K562 (cell line): ENCODE data around the gene DEGS2. TPM values are rescaled to one million over a fixed set of nuclear protein-coding genes. Genes with fewer than 3 reads are reported as not detected.
A peak's percentile ranks its signal among the peaks of the same experiment; 100 is the strongest.

ENCODE experiments used
- ATAC-seq: fragments of 200-7000 bp; cut with Tn5 transposase; 3 replicates; pipeline ENCODE4 v1.9.1; 2020; ENCODE audit warnings: moderate library complexity
- BruUV-seq: library from RNA; stranded (reverse); fragments of 400-500 nt; replicated peaks from 2 replicates; lab custom pipeline; 2021; lab: Mats Ljungman, UMichigan
- CTCF ChIA-PET: fragments of 300-600 bp; formaldehyde crosslinking; extraction: SDS; loops from one replicate; lab custom pipeline; 2021; ENCODE audit warnings: low intra/inter-chr PET ratio; lab: Yijun Ruan, JAX
- POLR2A ChIA-PET: fragments of 300-600, 350-650 bp; sonication (Branson Sonifier 250); formaldehyde crosslinking; extraction: SDS; loops from one replicate; lab custom pipeline; 2021; ENCODE audit warnings: antibody characterized with exemption, inconsistent platforms; lab: Yijun Ruan, JAX
- DNase-seq, 4 experiments: peaks; one replicate each; pipeline versions ENCODE4 v3.0.0 to v3.0.0-alpha.2; 2011 to 2018; ENCODE audit warnings: low spot score in 3 of 4, mixed read lengths in 3 of 4; ENCODE audit errors: extremely low read depth in 1 of 4
- FAIRE-seq: peaks from 2 replicates; lab custom pipeline; 2011; peaks lifted over from hg19 to GRCh38; lab: Jason Lieb, UNC
- H2AFZ ChIP-seq: 2 replicates; pipeline ENCODE4 v1.6.0; 2011; ENCODE audit warnings: low read depth, low read length, control low read depth, inconsistent platforms
- H3K27ac ChIP-seq: fragments of 200-600 bp; 3 replicates; pipeline ENCODE4 v1.8.0; 2011; ENCODE audit warnings: low read depth, mild to moderate bottlenecking, control low read depth, inconsistent platforms, low read length, moderate library complexity, mixed read lengths; ENCODE audit errors: extremely low read depth
- H3K27me3 ChIP-seq, 2 experiments: fragments of 300-600 bp in 1 of 2; 2 replicates in 1 of 2; 3 replicates in 1 of 2; pipeline versions ENCODE4 v1.6.0 to v1.8.0; 2011; ENCODE audit warnings: inconsistent platforms in 2 of 2, low read length in 2 of 2, mild to moderate bottlenecking in 1 of 2, mixed read lengths in 1 of 2, moderate library complexity in 1 of 2; ENCODE audit not compliant: control insufficient read depth in 2 of 2, insufficient read depth in 2 of 2
- H3K36me3 ChIP-seq: fragments of 300-600 bp; 3 replicates; pipeline ENCODE4 v1.8.0; 2011; ENCODE audit warnings: mild to moderate bottlenecking, low read length, inconsistent platforms; ENCODE audit not compliant: control insufficient read depth, insufficient read depth
- H3K4me1 ChIP-seq, 2 experiments: fragments of 200-600 bp in 1 of 2; replicated peaks in 1 of 2; 2 replicates in 1 of 2; 3 replicates in 1 of 2; pipeline versions ENCODE4 v1.5.1 to v1.8.0; 2011; ENCODE audit warnings: inconsistent platforms in 2 of 2, low read length in 2 of 2, mild to moderate bottlenecking in 1 of 2, mixed read lengths in 1 of 2, moderate library complexity in 1 of 2; ENCODE audit not compliant: control insufficient read depth in 2 of 2, insufficient read depth in 2 of 2
- H3K4me2 ChIP-seq: 2 replicates; pipeline ENCODE4 v1.6.1; 2011; ENCODE audit warnings: low read length, control low read depth, inconsistent platforms, mixed read lengths; ENCODE audit not compliant: insufficient read depth
- H3K4me3 ChIP-seq: fragments of 200-600 bp; sonication (generic), shearing (Covaris generic); 2 replicates; pipeline ENCODE4 v1.5.1; 2016; ENCODE audit warnings: control low read depth, inconsistent platforms
- H3K79me2 ChIP-seq: fragments of 200-600 bp; 3 replicates; pipeline ENCODE4 v1.8.0; 2011; ENCODE audit warnings: low read length, inconsistent platforms; ENCODE audit not compliant: control insufficient read depth, insufficient read depth
- H3K9ac ChIP-seq, 2 experiments: 2 replicates each; pipeline versions ENCODE4 v1.6.0 to v1.6.1; 2011; ENCODE audit warnings: low read depth in 2 of 2, low read length in 2 of 2, control low read depth in 1 of 2, inconsistent platforms in 1 of 2, mild to moderate bottlenecking in 1 of 2, mixed read lengths in 1 of 2; ENCODE audit not compliant: insufficient read depth in 1 of 2
- H3K9me1 ChIP-seq: one replicate; pipeline ENCODE4 v1.6.0; 2011; ENCODE audit warnings: inconsistent platforms, mild to moderate bottlenecking, low read length, moderate library complexity; ENCODE audit not compliant: control insufficient read depth, insufficient read depth
- H3K9me3 ChIP-seq: replicated peaks from 2 replicates; pipeline ENCODE4 v1.5.1; 2011; ENCODE audit warnings: low read depth, low read length, inconsistent platforms; ENCODE audit not compliant: control insufficient read depth, insufficient read depth
- H4K20me1 ChIP-seq: replicated peaks from 2 replicates; pipeline ENCODE4 v1.6.1; 2011; ENCODE audit warnings: low read length, inconsistent platforms, mixed read lengths; ENCODE audit not compliant: control insufficient read depth, insufficient read depth
- ZBTB33 ChIP-seq: sonication (generic); formaldehyde crosslinking; IDR thresholded peaks from 2 replicates; pipeline ENCODE4 v1.8.1; 2023; ENCODE audit warnings: mild to moderate bottlenecking, missing genetic modification reagents
- ZFP36 ChIP-seq: fragments of 150-350 bp; IDR thresholded peaks from 2 replicates; pipeline ENCODE4 v1.6.1; 2018; ENCODE audit warnings: low read length, low read depth; ENCODE audit not compliant: partially characterized antibody
- ZNF707 ChIP-seq: fragments of 250-450 bp; sonication (Bioruptor Pico); conservative IDR thresholded peaks from 2 replicates; pipeline ENCODE4 v1.8.0; 2022; ENCODE audit warnings: inconsistent platforms, mild to moderate bottlenecking, moderate library complexity
- WGBS: fragments of 100-300 bp; shearing (Covaris generic); methylation state at CpG from one replicate; pipeline ENCODE4 v1.1.6; 2016; ENCODE audit warnings: low coverage, mixed read lengths; ENCODE audit not compliant: insufficient coverage; ENCODE audit errors: missing lambda C conversion rate; 5-methylcytosine and 5-hydroxymethylcytosine counted together
- in situ Hi-C: fragments of 300-500 bp; cut with MboI; formaldehyde crosslinking; loops from 4 replicates; pipeline ENCODE4 v1.15.0; 2018; ENCODE audit warnings: inconsistent platforms, mixed read lengths
- intact Hi-C: fragments of 100-400 bp; cut with micrococcal nuclease; formaldehyde crosslinking; loops from 2 replicates; pipeline ENCODE4 v1.14.2; 2022
- polyA plus RNA-seq, 8 experiments: library from polyadenylated mRNA; depleted of rRNA in 4 of 8; stranded (reverse) in 5 of 8; unstranded in 3 of 8; fragments of >200 nt; fragmentation: Nextera tagmentation in 2 of 8; fragmentation: Illumina TruSeq in 1 of 8; extraction: Ambion mirVana in 2 of 8; extraction: Trizol in 1 of 8; gene quantifications; 2 replicates each; pipeline versions ENCODE4 v1.2.1 to v1.2.3, GENCODE V29; 2011 to 2014; ENCODE audit warnings: inconsistent platforms in 1 of 8, missing spikeins in 1 of 8
- total RNA-seq, 7 experiments: library from RNA; depleted of rRNA in 6 of 7; stranded (reverse); fragments of >200 nt in 6 of 7; fragmentation: Illumina TruSeq in 2 of 7; extraction: Trizol in 2 of 7; gene quantifications; 2 replicates each; pipeline versions ENCODE4 v1.2.1 to v1.2.3, GENCODE V29; 2011 to 2021; ENCODE audit warnings: low replicate concordance in 1 of 7

The DEGS2 gene
- total and polyA plus RNA-seq, 9 of the 15 experiments (the other 6 are each of a cell fraction or from before 2014, with no cell fraction given), result 0.22 to 2.9 (median 0.70) TPM

- Histone ChIP-seq H3K79me2 (no peaks in the 10 kb centered on the region), H2AFZ (no peak overlapping the region), H3K36me3 (peaks cover 11% of the 10 kb centered on the region; the same call in 2 of the 3 replicates), H4K20me1 (no peaks in the 10 kb centered on the region), H3K4me2 (no peak overlapping the region), H3K4me1 (no peaks in the 10 kb centered on the region), H3K27ac (no peak overlapping the region), H3K9me3 (no peaks in the 10 kb centered on the region), H3K27me3 (no peaks in the 10 kb centered on the region), H3K9ac (peak overlapping the region in 1 of 2 experiments; percentile 6; a peak in 2 of 4 replicates), H3K9me1 (no peaks in the 10 kb centered on the region), H3K4me3 (no peak overlapping the region)
- intact Hi-C loops, result no loop called here
- in situ Hi-C loops, result no loop called here
- 85% methylated on average over 7 of the region's 18 CpGs for WGBS
- no TSS peak for BruUV-seq
- ChIA-PET CTCF (no interaction called here), POLR2A (interaction anchor here (0.7 kb wide), 1 partner anchor 11 kb away, joined by 3 read pairs; no protein-coding TSS in a partner anchor)
- TF ChIP-seq ZFP36 (peak; percentile 27), ZBTB33 (CRISPR knock-in tag) (peak; percentile 71), ZNF707 (CRISPR knock-in tag) (no peak)
- DNase-seq (no peak), FAIRE-seq (no peak), ATAC-seq (no peak)
Measured at GRCh38 chr14:100120522-100121269, 38.7 kb downstream of the DEGS2 start.
